Panc1 (cell line): Measurements from ENCODE around the gene PAQR7. TPM values are rescaled to one million over a fixed set of nuclear protein-coding genes. Genes with fewer than 3 reads are reported as not detected.

Experiments
- ATAC-seq: fragments of 200-7000 bp; cut with Tn5 transposase; 2 replicates; pipeline ENCODE4 v1.9.1; 2020; ENCODE audit warnings: mild to moderate bottlenecking, moderate library complexity
- BruUV-seq: library from RNA; stranded (reverse); fragments of 400-500 nt; replicated peaks from 2 replicates; lab custom pipeline; 2021; lab: Mats Ljungman, UMichigan
- CTCF ChIA-PET: fragments of 300-600 bp; sonication (Branson Sonifier 250); formaldehyde crosslinking; loops from one replicate; lab custom pipeline; 2022; ENCODE audit warnings: antibody characterized with exemption; lab: Charles Lee
- POLR2A ChIA-PET: fragments of 300-600 bp; sonication (Branson Sonifier 250); formaldehyde crosslinking; loops from one replicate; lab custom pipeline; 2022; ENCODE audit warnings: antibody characterized with exemption; lab: Charles Lee
- DNase-seq: peaks from one replicate; pipeline ENCODE4 v3.0.0-alpha.2; 2010; ENCODE audit warnings: low read depth, low spot score
- H3K27ac ChIP-seq: 2 replicates; pipeline ENCODE4 v1.5.1; 2011; ENCODE audit warnings: mild to moderate bottlenecking, low read length, inconsistent platforms
- H3K27me3 ChIP-seq: fragments of 200-500 bp; sonication (Bioruptor generic); 2 replicates; pipeline ENCODE4 v1.6.0; 2014; ENCODE audit warnings: low read length, inconsistent platforms; ENCODE audit not compliant: control insufficient read depth, insufficient read depth
- H3K36me3 ChIP-seq: fragments of 200-500 bp; sonication (Bioruptor generic); 2 replicates; pipeline ENCODE4 v1.5.1; 2014; ENCODE audit warnings: inconsistent platforms, mild to moderate bottlenecking, low read length, moderate library complexity; ENCODE audit not compliant: control insufficient read depth, insufficient read depth
- H3K4me1 ChIP-seq: 2 replicates; pipeline ENCODE4 v1.5.1; 2011; ENCODE audit warnings: inconsistent platforms, mild to moderate bottlenecking, low read length, moderate library complexity; ENCODE audit not compliant: control insufficient read depth, insufficient read depth
- H3K4me3 ChIP-seq, 2 experiments: 2 replicates each; pipeline ENCODE4 v1.5.1; 2011 to 2012; ENCODE audit warnings: low read depth in 2 of 2, low read length in 2 of 2, mild to moderate bottlenecking in 2 of 2, inconsistent platforms in 1 of 2, moderate library complexity in 1 of 2
- H3K9me3 ChIP-seq: fragments of 200-500 bp; sonication (Bioruptor generic); 2 replicates; pipeline ENCODE4 v1.5.1; 2014; ENCODE audit warnings: low read depth, mild to moderate bottlenecking, inconsistent platforms, low read length, moderate library complexity; ENCODE audit not compliant: control insufficient read depth, insufficient read depth
- POLR2AphosphoS5 ChIP-seq: IDR thresholded peaks from 2 replicates; pipeline ENCODE4 v1.6.1; 2012; ENCODE audit warnings: mild to moderate bottlenecking, low read depth, low read length, moderate library complexity
- REST ChIP-seq, 2 experiments: IDR thresholded peaks; 2 replicates each; pipeline ENCODE4 v1.6.1; 2011 to 2012; ENCODE audit warnings: low read depth in 2 of 2, control low read depth in 1 of 2, low read length in 1 of 2, mild to moderate bottlenecking in 1 of 2, moderate library complexity in 1 of 2; ENCODE audit not compliant: insufficient read depth in 1 of 2
- SIN3A ChIP-seq: IDR thresholded peaks from 2 replicates; pipeline ENCODE4 v1.6.1; 2012; ENCODE audit warnings: low read depth, mild to moderate bottlenecking, low read length, moderate library complexity, borderline replicate concordance; ENCODE audit not compliant: insufficient read depth
- TCF7L2 ChIP-seq: IDR thresholded peaks from 2 replicates; pipeline ENCODE4 v1.6.1; 2011; ENCODE audit warnings: mild to moderate bottlenecking, low read depth, low read length, inconsistent platforms
- in situ Hi-C: cut with HindIII; loops from 2 replicates; pipeline ENCODE4 v1.10.0; 2016; ENCODE audit warnings: low sequenced_read_pairs, low pct_unique_long_range_greater_than_20kb
- intact Hi-C: fragments of 100-400 bp; cut with micrococcal nuclease; formaldehyde crosslinking; loops from one replicate; pipeline ENCODE4 v1.10.0; 2022; ENCODE audit not compliant: unreplicated experiment
- total RNA-seq: library from RNA; stranded (reverse); gene quantifications from one replicate; pipeline ENCODE4 v1.2.1, GENCODE V29; 2021; ENCODE audit not compliant: unreplicated experiment
- TF ChIP-seq, protein P1 (sequence below): fragments of 450-650 bp; IDR thresholded peaks from 2 replicates; pipeline ENCODE4 v1.5.1; 2017; ENCODE audit warnings: mild to moderate bottlenecking

Gene PAQR7
- total RNA-seq, 1 experiment from 2014 or later = 30.9 TPM

DNA sequence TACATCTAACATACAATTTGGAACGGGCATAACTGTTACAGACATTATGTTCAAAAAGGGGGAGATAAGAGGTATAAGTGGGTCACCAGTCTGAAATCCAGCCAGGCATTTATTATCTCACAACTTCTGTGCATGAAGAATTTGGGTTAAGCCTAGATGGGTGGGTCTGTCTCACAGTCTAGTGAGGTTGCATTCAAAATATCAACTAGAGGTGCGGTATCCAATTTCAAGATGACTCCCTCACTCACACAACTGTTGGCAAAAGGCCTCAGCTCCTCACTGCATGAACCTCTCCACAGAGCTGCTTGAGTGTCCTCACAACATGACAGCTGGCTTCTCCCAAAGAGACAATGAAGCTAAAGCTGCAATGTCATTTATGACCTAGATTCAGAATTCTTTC, 21.0 kb downstream of the PAQR7 start:
- BruUV-seq = no TSS peak

DNA sequence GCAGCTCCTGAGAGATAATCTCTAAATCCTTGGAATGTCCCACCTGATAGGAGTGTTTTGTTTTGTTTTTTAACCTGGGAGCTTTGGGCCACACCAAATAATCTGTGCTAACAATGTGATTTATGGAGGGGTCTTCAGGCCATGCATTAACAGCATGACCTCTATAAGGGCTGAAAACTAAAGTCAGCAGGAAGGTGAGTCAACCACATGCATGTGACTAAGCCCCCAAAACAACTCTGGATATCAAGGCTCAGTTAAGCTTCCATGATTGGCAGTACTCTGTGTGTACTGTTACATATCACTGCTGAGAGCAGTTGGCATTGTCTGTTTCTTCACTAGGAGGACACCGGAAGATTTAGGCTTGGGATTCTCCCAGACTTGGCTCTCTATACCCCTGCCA, 27.0 kb downstream of the PAQR7 start:
- BruUV-seq = no TSS peak
- intact Hi-C loops (no loop called here), in situ Hi-C loops (no loop called here)
- DNase-seq (no peak), ATAC-seq (0 out of 2 replicates have a peak, but pooled peaks have one; percentile 38)
- Histone ChIP-seq H3K4me3 (no peak overlapping the region), H3K9me3 (no peaks in the 10 kb centered on the region), H3K4me1 (no peaks in the 10 kb centered on the region), H3K27ac (peak overlapping the region; percentile 12; the same call in 1 of the 2 replicates), H3K36me3 (no peaks in the 10 kb centered on the region), H3K27me3 (no peaks in the 10 kb centered on the region)
- ChIA-PET POLR2A (interaction anchor here (0.5 to 0.7 kb wide), 2 partner anchors 139 to 329 kb away, joined by 4 read pairs; partner anchors contain the start of gene CNKSR1), CTCF (no interaction called here)
- no peak for TF ChIP-seq SIN3A
- TF ChIP-seq, protein P1, sequence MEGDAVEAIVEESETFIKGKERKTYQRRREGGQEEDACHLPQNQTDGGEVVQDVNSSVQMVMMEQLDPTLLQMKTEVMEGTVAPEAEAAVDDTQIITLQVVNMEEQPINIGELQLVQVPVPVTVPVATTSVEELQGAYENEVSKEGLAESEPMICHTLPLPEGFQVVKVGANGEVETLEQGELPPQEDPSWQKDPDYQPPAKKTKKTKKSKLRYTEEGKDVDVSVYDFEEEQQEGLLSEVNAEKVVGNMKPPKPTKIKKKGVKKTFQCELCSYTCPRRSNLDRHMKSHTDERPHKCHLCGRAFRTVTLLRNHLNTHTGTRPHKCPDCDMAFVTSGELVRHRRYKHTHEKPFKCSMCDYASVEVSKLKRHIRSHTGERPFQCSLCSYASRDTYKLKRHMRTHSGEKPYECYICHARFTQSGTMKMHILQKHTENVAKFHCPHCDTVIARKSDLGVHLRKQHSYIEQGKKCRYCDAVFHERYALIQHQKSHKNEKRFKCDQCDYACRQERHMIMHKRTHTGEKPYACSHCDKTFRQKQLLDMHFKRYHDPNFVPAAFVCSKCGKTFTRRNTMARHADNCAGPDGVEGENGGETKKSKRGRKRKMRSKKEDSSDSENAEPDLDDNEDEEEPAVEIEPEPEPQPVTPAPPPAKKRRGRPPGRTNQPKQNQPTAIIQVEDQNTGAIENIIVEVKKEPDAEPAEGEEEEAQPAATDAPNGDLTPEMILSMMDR = no peak
- no peak for TF ChIP-seq TCF7L2
- TF ChIP-seq POLR2AphosphoS5 = no peak
- no peak for TF ChIP-seq REST (IDR thresholded peaks at IDR 0.05; ENCODE audit: insufficient read depth in 1 of 2, low read depth in 2 of 2, low read length in 1 of 2)

More for the DNA sequence above, 21.0 kb downstream of the PAQR7 start:
- TF ChIP-seq REST (IDR thresholded peaks at IDR 0.05; ENCODE audit: insufficient read depth in 1 of 2, low read depth in 2 of 2, low read length in 1 of 2) (no peak), POLR2AphosphoS5 (no peak), TCF7L2 (no peak), SIN3A (no peak)
- TF ChIP-seq, protein P1 = no peak
- H3K27ac ChIP-seq = no peak overlapping the region
- in situ Hi-C loops (no loop called here), intact Hi-C loops (no loop called here)
- H3K9me3 ChIP-seq = no peaks in the 10 kb centered on the region
- H3K4me1 ChIP-seq = peaks cover 5% of the 10 kb centered on the region; the same call in 1 of the 2 replicates
- ChIA-PET POLR2A (no interaction called here), CTCF (interaction anchor here (0.6 kb wide), 1 partner anchor 16 kb away, joined by 4 read pairs; no protein-coding TSS in a partner anchor)
- no peak overlapping the region for H3K4me3 ChIP-seq
- ATAC-seq (no peak), DNase-seq (no peak)
- H3K27me3 ChIP-seq = no peaks in the 10 kb centered on the region
- H3K36me3 ChIP-seq = no peaks in the 10 kb centered on the region; the same call in 1 of the 2 replicates
